Ishikawa (cell line): ENCODE data around the gene DNAH3.

Experiments used
- CEBPB ChIP-seq: IDR thresholded peaks from 2 replicates; pipeline ENCODE4 v1.6.1; 2012
- EGR1 ChIP-seq: IDR thresholded peaks from 2 replicates; pipeline ENCODE4 v1.6.1; 2012
- NFIC ChIP-seq: IDR thresholded peaks from 2 replicates; pipeline ENCODE4 v1.6.1; 2012
- RAD21 ChIP-seq: IDR thresholded peaks from 2 replicates; pipeline ENCODE4 v1.6.1; 2012; ENCODE audit warnings: low read depth
- REST ChIP-seq: IDR thresholded peaks from 2 replicates; pipeline ENCODE4 v1.6.1; 2012; ENCODE audit warnings: low read depth, mild to moderate bottlenecking
- TAF1 ChIP-seq: IDR thresholded peaks from 2 replicates; pipeline ENCODE4 v1.6.1; 2012; ENCODE audit warnings: low read depth, mild to moderate bottlenecking
- TEAD4 ChIP-seq: IDR thresholded peaks from 2 replicates; pipeline ENCODE4 v1.6.1; 2012
- USF1 ChIP-seq: IDR thresholded peaks from 2 replicates; pipeline ENCODE4 v1.6.1; 2012

GRCh38 chr16:21128991-21129390, 21.7 kb downstream of the DNAH3 start:
- TF ChIP-seq TAF1 (no peak), REST (no peak), RAD21 (no peak), NFIC (no peak), EGR1 (no peak), TEAD4 (no peak), USF1 (no peak), CEBPB (no peak)
